T-helper 2 cell treated with Interferon-gamma antibody and Interleukin-4, amounts not matched to agents 5 μg/mL and 100 μg/mL, for 36 hours (primary cell): ENCODE measurements around the gene KLHL7.
A peak's percentile ranks its signal among the peaks of the same experiment; 100 is the strongest.
"Not testable (repeated sequence)": the region's sequence is repeated elsewhere in the genome, so short reads cannot be mapped to it uniquely, and the experiment has no call there.

Experiments used
- DNase-seq: peaks from one replicate; pipeline ENCODE4 v3.0.0; 2021; ENCODE audit warnings: low spot score
- H3K27ac Mint-ChIP-seq: one replicate; pipeline ENCODE4 v1.8.0; 2021; ENCODE audit warnings: mild to moderate bottlenecking, mixed read lengths
- H3K27me3 Mint-ChIP-seq: one replicate; pipeline ENCODE4 v1.8.0; 2021; ENCODE audit warnings: low read depth, mixed read lengths
- H3K36me3 Mint-ChIP-seq: one replicate; pipeline ENCODE4 v1.8.0; 2021; ENCODE audit warnings: low read depth, mixed read lengths
- H3K4me1 Mint-ChIP-seq: one replicate; pipeline ENCODE4 v1.8.0; 2021; ENCODE audit warnings: low read depth, mixed read lengths
- H3K4me3 Mint-ChIP-seq: one replicate; pipeline ENCODE4 v1.8.0; 2022; ENCODE audit warnings: mild to moderate bottlenecking, moderate library complexity, mixed read lengths
- H3K9me3 Mint-ChIP-seq: one replicate; pipeline ENCODE4 v1.8.0; 2021; ENCODE audit warnings: mixed read lengths

KLHL7 gene

GRCh38 chr7:23175938-23176337 lies 70.4 kb downstream of the KLHL7 start:
- Mint-ChIP-seq H3K4me1 (peaks cover 5% of the 10 kb centered on the region), H3K36me3 (no peaks in the 10 kb centered on the region), H3K4me3 (no peak overlapping the region), H3K9me3 (no peaks in the 10 kb centered on the region), H3K27me3 (peaks cover 17% of the 10 kb centered on the region), H3K27ac (no peak overlapping the region)
- DNase-seq: no peak

GRCh38 chr7:23181684-23182553 lies 76.3 kb downstream of the KLHL7 start, which contains the start of gene NUP42:
NUP42 (plus strand) TSS chr7:23182048; CDS start chr7:23182086, 38 bp downstream.
- Mint-ChIP-seq H3K4me1 (peaks cover 29% of the 10 kb centered on the region), H3K36me3 (peaks cover 13% of the 10 kb centered on the region), H3K9me3 (no peaks in the 10 kb centered on the region), H3K27me3 (peaks cover 15% of the 10 kb centered on the region), H3K27ac (peak within 1 kb of the TSS; percentile 98), H3K4me3 (peak within 1 kb of the TSS; percentile 91)
- DNase-seq: peak; percentile 98

GRCh38 chr7:23183279-23184012 lies 77.9 kb downstream of the KLHL7 start:
- H3K36me3 Mint-ChIP-seq: peaks cover 23% of the 10 kb centered on the region
- H3K27me3 Mint-ChIP-seq: peaks cover 12% of the 10 kb centered on the region
- no peak for DNase-seq
- peak overlapping the region; percentile 79 for H3K27ac Mint-ChIP-seq
- H3K9me3 Mint-ChIP-seq: no peaks in the 10 kb centered on the region
- peak overlapping the region; percentile 91 for H3K4me3 Mint-ChIP-seq
- peaks cover 29% of the 10 kb centered on the region for H3K4me1 Mint-ChIP-seq

GRCh38 chr7:23184291-23184690 lies 78.7 kb downstream of the KLHL7 start:
- H3K27me3 Mint-ChIP-seq: peaks cover 6% of the 10 kb centered on the region
- H3K27ac Mint-ChIP-seq: peak overlapping the region; percentile 56
- peaks cover 25% of the 10 kb centered on the region for H3K36me3 Mint-ChIP-seq
- peaks cover 29% of the 10 kb centered on the region for H3K4me1 Mint-ChIP-seq
- H3K9me3 Mint-ChIP-seq: no peaks in the 10 kb centered on the region
- no peak for DNase-seq
- H3K4me3 Mint-ChIP-seq: peak overlapping the region; percentile 91

- Mint-ChIP-seq H3K36me3 (peaks cover 27% of the 10 kb centered on the region), H3K4me3 (no peak overlapping the region)
Observed at GRCh38 chr7:23184709-23185359, 79.2 kb downstream of the KLHL7 start.

GRCh38 chr7:23185980-23186379 lies 80.4 kb downstream of the KLHL7 start:
- no peak overlapping the region for H3K27ac Mint-ChIP-seq
- H3K4me1 Mint-ChIP-seq: peaks cover 24% of the 10 kb centered on the region
- no peak overlapping the region for H3K4me3 Mint-ChIP-seq
- peaks cover 31% of the 10 kb centered on the region for H3K36me3 Mint-ChIP-seq
- DNase-seq: no peak
- no peaks in the 10 kb centered on the region for H3K9me3 Mint-ChIP-seq
- H3K27me3 Mint-ChIP-seq: no peaks in the 10 kb centered on the region

More at GRCh38 chr7:23184709-23185359, 79.2 kb downstream of the KLHL7 start:
- Mint-ChIP-seq H3K27ac (no peak overlapping the region), H3K27me3 (peaks cover 1% of the 10 kb centered on the region), H3K9me3 (no peaks in the 10 kb centered on the region), H3K4me1 (peaks cover 29% of the 10 kb centered on the region)
- DNase-seq: no peak

GRCh38 chr7:23191022-23191421 lies 85.4 kb downstream of the KLHL7 start:
- H3K27ac Mint-ChIP-seq: no peak overlapping the region
- H3K36me3 Mint-ChIP-seq: peaks cover 39% of the 10 kb centered on the region
- no peaks in the 10 kb centered on the region for H3K4me1 Mint-ChIP-seq
- no peak overlapping the region for H3K4me3 Mint-ChIP-seq
- H3K27me3 Mint-ChIP-seq: no peaks in the 10 kb centered on the region
- DNase-seq: no peak
- no peaks in the 10 kb centered on the region for H3K9me3 Mint-ChIP-seq

GRCh38 chr7:23193650-23194227 lies 88.2 kb downstream of the KLHL7 start:
- not testable (repeated sequence) for H3K27ac Mint-ChIP-seq, H3K27me3 Mint-ChIP-seq, DNase-seq, H3K4me1 Mint-ChIP-seq, H3K9me3 Mint-ChIP-seq, H3K4me3 Mint-ChIP-seq
- peaks cover 36% of the 10 kb centered on the region for H3K36me3 Mint-ChIP-seq

GRCh38 chr7:23196306-23196705 lies 90.7 kb downstream of the KLHL7 start:
- H3K36me3 Mint-ChIP-seq: peaks cover 39% of the 10 kb centered on the region
- H3K4me1 Mint-ChIP-seq: no peaks in the 10 kb centered on the region
- no peak overlapping the region for H3K4me3 Mint-ChIP-seq
- no peaks in the 10 kb centered on the region for H3K9me3 Mint-ChIP-seq
- H3K27ac Mint-ChIP-seq: no peak overlapping the region
- no peaks in the 10 kb centered on the region for H3K27me3 Mint-ChIP-seq
- no peak for DNase-seq

- H3K4me3 Mint-ChIP-seq, H3K4me1 Mint-ChIP-seq, H3K27me3 Mint-ChIP-seq, H3K27ac Mint-ChIP-seq, DNase-seq, H3K9me3 Mint-ChIP-seq: not testable (repeated sequence)
- H3K36me3 Mint-ChIP-seq: peaks cover 38% of the 10 kb centered on the region
Observed at GRCh38 chr7:23197745-23198144, 92.2 kb downstream of the KLHL7 start.

GRCh38 chr7:23200331-23200730 lies 94.7 kb downstream of the KLHL7 start:
- Mint-ChIP-seq H3K27ac (no peak overlapping the region), H3K9me3 (no peaks in the 10 kb centered on the region), H3K27me3 (peaks cover 1% of the 10 kb centered on the region), H3K36me3 (peaks cover 42% of the 10 kb centered on the region), H3K4me3 (no peak overlapping the region), H3K4me1 (no peaks in the 10 kb centered on the region)
- no peak for DNase-seq

- peaks cover 2% of the 10 kb centered on the region for H3K4me1 Mint-ChIP-seq
- H3K27me3 Mint-ChIP-seq: peaks cover 28% of the 10 kb centered on the region
- H3K4me3 Mint-ChIP-seq: no peak overlapping the region
- peaks cover 32% of the 10 kb centered on the region for H3K36me3 Mint-ChIP-seq
- no peaks in the 10 kb centered on the region for H3K9me3 Mint-ChIP-seq
- no peak overlapping the region for H3K27ac Mint-ChIP-seq
- no peak for DNase-seq
Observed at GRCh38 chr7:23204241-23204640, 98.7 kb downstream of the KLHL7 start.

GRCh38 chr7:23205577-23205908 lies 100.0 kb downstream of the KLHL7 start:
- Mint-ChIP-seq H3K4me1 (peaks cover 2% of the 10 kb centered on the region), H3K4me3 (peak overlapping the region; percentile 36), H3K27ac (no peak overlapping the region), H3K36me3 (peaks cover 24% of the 10 kb centered on the region), H3K9me3 (no peaks in the 10 kb centered on the region), H3K27me3 (peaks cover 28% of the 10 kb centered on the region)
- no peak for DNase-seq
